ENCODE results near the gene MEAF6.

Gene MEAF6

DNA sequence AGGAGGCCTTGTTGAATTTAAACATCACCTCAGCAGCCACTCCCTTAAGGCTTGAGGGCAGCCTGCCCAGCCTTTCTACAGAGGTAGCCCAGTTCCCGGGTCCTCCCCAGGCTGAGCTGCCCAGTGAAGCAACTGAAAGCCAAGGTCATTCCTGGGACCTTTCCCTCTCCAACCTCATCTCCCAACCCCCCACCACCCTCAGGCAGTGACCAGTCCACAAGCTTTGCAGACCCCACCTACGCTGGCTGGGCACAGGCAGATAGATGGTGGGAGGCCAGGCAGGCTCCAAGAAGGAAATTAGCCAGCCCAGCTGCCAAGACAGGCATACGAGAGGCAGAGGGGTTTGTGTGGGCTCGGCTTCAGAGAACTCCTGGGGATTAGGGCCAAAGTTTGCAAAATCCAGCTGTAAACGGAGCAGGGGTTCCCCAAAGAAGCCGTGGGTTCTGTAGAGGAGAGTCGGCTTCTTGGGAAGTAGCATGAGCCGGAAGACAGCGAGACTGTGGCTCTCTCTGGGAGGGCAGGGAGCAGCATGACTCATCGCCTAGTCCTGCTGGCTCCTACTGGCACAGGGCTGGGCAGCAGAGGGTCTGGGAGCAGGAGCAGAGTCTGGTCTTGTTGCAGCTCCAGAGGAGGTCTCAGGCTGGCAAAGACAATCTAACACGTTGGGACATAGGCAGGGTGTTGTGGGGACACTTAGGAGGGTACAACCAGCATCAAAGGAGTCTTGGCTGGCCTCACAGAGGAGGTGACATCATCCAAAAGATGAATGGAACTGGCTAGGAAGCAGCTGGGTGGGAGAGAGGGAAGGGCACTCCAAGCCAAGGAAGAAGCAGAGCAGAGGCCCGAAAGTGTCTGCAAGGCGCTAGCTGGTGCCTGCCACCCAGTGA is 43.0 kb downstream of the MEAF6 start:
- peak; percentile 39 for DNase-seq

DNA sequence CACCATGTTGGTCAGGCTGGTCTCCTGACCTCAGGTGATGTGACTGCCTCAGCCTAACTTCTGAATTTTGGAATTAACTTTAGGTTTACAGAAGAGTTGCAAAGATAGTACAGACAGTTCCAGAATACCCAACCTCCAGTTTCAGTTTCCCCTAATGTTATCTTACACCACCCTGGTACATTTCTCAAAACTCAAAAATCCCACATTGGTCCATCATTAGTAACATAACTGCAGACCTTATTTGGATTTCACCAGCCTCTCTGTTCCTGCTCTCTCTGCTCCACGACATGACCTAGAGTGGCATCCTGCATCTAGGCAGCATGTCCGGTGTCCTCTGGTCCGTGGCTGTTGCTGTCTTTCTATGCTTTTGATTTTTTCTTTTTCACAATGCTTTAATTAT is 45.2 kb downstream of the MEAF6 start:
- DNase-seq = no peak

DNA sequence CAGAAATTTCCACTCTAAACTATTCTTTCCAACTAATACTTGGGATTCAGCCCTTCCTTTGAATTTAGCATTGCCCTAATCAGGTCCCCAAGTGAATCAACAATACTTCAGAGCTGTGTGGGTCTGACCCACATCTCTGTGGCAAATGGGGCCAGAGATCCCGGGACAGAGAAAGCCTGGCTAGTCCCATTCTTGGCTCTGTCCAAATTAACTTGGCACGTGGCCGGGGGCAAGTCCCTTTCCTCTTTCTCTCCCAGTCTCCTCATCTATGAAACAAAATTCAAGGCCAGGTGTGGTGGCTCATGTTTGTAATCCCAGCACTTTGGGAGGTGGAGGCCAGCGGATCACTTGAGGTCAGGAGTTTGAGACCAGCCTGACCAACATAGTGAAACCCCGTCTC is 46.5 kb downstream of the MEAF6 start:
- DNase-seq = no peak

DNA sequence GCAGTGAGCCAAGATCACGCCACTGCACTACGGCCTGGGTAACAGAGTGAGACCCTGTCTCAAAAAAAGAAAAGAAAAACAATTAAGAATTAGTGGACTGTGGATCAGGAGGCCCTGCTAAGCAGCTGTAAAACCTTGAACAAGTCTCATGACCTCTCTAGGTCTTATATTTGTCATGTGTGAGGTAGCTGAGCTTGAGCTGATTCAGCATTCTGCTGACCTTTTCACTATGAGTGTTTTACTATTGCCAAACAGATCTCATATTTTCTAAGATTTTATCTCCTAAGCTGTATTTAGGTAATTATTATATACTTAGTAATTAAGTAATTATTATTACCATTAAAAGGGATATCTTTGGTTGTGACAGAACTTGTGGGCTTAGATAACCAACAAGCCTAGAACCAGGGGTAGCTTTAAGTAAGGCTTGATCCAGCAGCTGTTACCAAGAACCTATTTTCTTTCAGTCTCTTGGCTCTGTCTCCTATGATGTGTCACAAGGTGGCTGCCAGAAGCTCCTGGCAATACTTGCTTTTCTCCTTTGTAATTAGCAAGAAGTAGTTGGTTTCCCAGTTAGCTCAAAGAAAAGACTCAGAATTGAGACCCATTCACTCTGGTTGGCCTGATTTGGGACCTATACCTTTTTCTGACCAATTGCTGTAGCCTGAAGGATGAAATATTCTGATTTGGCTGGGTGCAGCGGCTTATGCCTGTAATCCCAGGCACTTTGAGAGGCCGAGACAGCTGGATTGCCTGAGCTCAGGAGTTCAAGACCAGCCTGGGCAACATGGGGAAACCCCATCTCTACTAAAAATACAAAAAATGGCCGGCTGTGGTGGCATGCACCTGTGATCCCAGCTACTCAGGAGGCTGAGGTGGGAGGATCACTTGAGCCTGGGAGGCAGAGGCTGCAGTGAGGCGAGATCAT is 48.7 kb downstream of the MEAF6 start:
- DNase-seq = no peak

DNA sequence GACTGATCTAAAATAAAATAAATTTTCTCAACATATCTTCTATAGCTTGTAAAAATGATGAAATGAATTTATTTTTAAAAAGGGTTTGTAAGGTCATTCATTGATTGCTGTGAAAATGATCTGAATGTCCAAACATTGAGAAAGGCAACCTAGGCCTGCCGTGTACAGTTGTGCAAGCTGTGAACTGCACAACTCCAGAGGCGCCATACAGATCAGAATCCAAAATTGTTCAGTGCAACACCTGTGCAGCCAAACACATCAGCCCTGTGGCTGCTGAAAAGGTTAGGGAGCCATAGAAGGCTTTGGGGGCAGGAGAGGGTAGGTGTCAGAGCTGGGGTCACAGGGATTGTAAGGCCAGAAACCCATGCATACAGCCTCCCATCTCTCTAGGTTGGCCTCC is 50.1 kb downstream of the MEAF6 start:
- DNase-seq = no peak

DNA sequence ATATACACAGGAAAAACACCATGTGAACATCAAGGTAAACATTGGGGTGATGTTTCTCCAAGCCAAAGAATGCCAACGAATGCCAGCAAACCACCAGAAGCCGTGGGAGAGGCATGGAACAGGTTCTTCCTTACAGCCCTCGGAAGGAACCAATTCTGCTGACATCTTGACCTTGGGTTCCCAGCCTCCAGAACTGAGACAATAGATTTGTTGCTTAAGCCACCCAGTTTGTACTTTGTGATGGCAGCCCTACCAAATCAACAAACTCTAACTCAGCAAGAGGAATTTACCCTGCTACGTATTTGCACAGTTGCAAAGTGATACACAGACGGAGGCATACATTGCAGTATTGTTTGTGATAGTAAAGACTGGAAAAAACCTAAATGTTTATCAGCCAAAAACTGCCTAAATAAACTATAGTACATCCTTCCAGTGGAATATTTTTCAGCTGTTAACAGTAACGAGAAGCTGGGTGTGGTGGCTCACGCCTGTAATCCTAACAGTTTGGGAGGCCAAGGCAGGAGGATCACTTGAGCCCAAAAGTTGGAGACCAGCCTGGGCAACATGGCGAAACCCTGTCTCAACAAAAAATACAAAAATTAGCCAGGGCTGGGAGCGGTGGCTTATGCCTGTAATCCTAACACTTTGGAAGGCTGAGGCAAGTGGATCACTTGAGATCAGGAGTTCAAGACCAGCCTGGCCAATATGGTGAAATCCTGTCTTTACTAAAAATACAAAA is 52.7 kb downstream of the MEAF6 start:
- no peak for DNase-seq

DNA sequence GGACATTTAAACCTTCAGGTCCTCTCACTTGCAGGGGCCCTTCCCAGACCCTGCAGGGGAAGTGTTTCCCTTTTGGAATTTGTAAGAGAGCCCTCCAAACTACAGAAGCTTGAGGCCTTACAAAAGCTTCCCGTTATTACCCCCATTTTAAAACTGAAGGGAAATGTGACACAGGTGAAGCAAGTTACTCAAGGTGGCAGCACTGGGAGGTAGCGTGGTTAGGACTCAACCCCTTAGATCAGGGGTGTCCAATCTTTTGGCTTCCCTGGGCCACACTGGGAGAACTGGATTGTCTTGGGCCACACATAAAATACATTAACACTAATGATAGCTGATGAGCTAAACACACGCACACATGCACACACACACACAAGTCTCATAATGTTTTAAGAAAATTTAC is 56.0 kb downstream of the MEAF6 start:
- no peak for DNase-seq

DNA sequence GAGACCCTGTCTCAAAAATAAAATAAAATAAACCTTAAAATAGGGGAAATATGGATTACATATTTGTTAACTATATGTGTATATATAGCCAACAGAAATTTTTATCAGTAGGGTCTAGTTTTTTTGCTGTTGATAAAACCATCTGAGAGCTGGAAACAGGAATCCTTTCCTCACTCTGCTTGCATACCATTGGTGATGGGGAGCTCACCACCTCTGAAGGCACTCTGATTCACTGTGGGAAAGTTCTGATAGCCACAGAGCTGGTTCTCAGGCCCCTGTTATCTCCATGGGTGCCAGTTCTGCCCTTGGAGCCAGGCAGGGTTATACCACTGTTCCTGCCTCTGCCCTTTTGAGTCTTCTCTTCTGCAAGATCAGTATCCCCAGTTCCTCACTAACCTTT is 58.0 kb downstream of the MEAF6 start:
- DNase-seq = no peak

DNA sequence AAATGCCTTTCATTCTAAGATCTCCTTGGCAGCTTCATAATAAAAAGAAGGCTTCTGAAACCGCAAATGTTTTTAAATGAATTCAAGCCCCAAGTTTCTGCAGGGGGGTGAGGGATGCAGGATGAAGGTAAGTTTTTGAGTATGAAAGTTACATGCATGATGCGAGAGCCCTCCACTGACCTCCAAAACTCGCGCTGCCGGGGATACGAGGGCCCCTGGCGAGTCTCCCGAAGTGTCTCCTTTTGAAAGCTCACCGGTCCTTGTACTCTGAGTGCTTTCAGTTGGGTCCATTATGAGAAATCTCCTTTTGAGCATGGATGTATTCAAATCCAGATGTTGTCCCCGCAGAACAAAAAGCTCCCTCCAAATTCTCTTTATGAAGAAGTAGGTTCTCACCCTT is 59.0 kb downstream of the MEAF6 start:
- no peak for DNase-seq

DNA sequence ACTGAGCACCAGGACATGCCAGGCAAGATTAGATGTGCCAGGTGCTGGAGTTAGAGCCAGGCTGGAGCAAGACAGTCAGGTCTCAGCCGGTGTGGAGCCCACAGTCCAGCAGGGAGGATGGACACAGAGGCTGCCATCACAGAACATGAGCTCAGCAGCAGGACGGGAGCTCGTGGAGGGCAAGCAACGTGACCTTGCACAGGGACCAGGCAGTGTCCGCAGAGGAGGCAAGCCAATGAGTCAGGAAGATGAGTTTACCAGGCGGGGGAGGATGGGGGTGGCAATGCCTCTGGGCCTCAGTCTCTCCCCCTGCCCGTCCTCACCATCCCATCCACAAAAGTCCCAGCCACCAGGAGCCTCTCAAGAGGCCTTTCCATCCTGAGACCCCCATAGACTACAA is 60.9 kb downstream of the MEAF6 start:
- no peak for DNase-seq

DNA sequence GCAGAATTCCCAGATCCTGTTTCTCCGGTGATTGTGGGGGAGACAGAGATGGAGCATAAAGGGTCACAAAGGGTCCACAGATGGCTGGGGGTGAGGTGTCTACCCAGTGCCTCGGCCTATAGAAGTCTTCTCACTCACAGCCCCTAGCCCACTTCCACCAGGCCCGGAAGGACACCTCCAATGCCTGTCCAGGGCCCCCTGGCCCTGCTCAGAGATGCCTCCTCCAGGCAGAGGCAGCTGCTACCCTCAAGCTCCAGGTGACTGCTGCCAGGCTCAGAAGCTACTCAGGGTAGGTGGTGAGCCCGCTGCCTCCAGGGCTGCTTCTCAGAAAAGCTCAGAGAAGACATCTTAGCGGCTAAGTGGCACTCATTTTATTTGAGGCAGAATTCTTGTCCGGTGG is 62.1 kb downstream of the MEAF6 start:
- DNase-seq = no peak

DNA sequence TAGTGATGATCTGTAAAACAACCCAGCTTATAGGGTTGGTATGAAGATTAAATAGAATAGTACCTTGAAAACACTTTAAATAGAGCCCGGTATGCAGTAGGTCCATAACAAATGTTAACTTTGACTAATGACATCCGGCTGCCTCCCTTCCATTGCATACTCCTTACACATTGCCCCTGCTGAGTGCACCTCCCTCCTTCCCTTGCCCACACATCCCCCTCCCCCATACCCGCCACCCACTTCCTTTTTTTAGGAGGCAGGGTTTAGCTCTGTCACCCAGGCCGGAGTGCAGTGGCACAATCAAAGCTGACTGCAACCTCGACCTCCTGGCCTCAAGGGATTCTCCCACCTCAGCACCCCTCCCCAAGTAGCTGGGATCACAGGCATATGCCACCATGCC is 64.6 kb downstream of the MEAF6 start:
- no peak for DNase-seq

DNA sequence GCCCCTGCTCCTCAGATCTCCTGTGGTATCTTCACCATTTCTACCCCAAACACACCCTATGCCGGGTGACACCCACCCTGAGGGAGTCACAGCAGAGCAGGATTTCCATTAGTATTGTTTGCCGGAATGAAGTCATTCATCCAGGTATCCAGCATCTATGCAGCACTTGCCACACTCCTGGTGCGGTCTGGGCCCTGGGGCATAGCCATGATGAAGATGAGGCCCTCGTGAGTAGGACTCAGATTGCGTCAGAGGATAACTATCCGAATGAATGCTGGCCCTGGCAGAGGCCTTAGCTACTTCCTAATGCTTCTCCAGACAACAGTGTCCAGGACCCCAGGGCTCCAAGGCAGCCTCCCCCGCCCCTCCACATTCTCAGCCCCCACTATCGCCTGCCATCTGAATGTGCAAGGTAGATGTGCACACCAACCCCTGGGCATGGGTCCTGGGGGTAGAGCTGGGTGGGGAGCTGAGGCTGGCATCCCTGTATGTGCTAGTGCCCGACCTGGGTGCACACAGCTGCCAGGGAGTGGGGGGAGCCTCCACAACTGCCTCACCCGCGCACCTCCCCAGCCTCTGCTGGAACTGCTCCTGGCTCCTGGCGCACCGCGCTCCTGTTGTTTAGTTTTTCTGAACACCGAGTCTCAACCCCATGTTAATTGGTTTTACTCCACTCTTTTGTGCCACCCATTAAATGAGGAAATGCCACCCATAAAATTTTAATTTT is 65.7 kb downstream of the MEAF6 start:
- no peak for DNase-seq

DNA sequence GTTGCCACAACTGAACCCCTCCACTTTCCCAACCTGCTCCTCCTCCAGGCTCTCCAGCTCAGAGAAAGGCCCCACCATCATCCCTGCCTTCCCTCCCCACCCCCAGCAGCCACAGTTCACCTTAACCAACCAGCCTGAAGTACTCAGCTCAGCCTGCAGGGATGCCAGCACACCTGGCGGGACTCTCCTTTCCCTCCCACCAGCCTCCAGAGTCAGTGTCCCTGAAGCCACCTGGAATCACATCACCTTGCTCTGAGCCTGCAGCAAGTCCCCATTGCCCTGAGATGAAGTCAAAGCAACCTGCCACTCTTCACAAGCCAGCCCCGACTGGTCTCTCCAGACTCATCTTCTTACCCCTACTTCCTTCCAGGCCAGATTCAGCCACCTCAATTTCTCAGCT is 66.4 kb downstream of the MEAF6 start:
- DNase-seq = no peak

DNA sequence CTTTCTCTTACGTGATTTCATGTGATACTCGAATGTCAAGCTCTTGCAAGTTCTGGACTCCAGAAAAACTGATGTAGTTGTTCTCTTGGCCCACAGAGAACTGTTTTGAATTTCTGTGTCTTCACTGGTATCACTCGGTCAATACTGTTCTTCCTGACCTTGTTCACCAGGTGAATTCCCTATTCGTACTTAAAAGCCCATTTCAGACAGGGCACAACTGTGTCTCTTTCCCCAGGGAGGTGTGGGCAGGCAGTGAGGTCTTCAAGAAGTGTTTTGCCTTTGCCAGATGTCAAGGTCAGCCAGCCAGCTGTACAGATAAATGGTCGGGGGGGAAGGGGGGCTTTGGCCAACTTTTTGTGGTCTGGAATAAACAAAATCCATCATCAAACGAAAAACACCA is 67.7 kb downstream of the MEAF6 start:
- no peak for DNase-seq

DNA sequence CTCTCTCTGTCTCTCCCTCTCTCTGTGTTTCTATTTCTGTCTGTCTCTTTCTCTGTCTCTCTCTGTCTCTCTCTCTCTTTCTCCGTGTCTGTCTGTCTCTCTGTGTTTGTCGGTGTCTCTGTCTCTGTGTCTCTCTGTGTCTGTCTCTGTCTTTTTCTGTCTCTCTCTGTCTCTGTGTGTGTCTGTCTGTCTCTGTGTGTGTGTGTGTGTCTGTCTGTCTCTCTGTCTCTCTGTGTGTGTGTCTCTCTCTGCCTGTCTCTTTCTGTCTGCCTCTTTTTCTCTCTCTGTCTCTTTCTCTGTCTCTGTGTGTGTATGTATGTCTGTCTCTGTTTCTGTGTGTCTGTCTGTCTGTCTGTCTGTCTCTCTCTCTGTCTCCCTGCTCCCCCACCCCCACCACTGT is 71.9 kb downstream of the MEAF6 start:
- DNase-seq = no peak
